Measurements from ENCODE around the gene BLOC1S3. TPM values are rescaled to one million over a fixed set of nuclear protein-coding genes. Genes with fewer than 3 reads are reported as not detected.
A peak's percentile ranks its signal among the peaks of the same experiment; 100 is the strongest.

Gene BLOC1S3
- total RNA-seq, 1 donor from 2014 or later: 17.8 TPM

DNA sequence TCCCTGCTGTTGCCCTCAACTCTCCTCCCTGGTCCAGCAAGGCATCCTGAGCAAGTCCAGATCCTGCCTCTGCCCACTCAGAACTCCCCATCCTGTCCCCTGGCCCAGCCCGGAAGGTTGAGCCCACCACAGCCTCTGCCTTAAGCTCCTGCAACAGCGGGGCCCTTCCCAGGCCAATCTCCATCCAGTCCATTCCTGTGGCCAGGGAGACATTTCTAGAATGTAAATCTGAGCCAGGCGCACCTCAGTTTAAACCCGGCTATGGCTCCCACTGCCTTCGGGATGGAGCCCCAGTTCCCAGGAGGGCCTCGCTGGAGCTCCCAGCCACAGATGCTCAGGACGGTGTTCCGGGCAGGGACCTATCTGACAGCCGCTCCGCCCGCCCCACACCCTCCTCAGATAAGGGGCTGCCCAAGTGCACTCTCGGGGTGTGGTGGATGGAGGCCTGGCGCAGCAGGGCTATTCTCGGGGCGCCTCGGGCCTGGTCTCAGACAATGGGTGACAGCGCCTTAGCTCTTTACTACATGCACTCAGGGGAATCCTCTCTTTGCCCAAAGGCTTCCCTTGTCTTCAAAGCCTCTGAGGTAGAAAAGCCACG is 5.9 kb upstream of the BLOC1S3 start:
- TF ChIP-seq, protein P1, sequence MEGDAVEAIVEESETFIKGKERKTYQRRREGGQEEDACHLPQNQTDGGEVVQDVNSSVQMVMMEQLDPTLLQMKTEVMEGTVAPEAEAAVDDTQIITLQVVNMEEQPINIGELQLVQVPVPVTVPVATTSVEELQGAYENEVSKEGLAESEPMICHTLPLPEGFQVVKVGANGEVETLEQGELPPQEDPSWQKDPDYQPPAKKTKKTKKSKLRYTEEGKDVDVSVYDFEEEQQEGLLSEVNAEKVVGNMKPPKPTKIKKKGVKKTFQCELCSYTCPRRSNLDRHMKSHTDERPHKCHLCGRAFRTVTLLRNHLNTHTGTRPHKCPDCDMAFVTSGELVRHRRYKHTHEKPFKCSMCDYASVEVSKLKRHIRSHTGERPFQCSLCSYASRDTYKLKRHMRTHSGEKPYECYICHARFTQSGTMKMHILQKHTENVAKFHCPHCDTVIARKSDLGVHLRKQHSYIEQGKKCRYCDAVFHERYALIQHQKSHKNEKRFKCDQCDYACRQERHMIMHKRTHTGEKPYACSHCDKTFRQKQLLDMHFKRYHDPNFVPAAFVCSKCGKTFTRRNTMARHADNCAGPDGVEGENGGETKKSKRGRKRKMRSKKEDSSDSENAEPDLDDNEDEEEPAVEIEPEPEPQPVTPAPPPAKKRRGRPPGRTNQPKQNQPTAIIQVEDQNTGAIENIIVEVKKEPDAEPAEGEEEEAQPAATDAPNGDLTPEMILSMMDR (IDR thresholded peaks at IDR 0.05): no peak
- no peak for ATAC-seq
- H3K4me1 ChIP-seq: peaks cover 25% of the 10 kb centered on the region
- no peak overlapping the region for H3K4me3 ChIP-seq
- no peaks in the 10 kb centered on the region for H3K9me3 ChIP-seq
- no peaks in the 10 kb centered on the region for H3K36me3 ChIP-seq
- intact Hi-C loops (cut with DNase I): no loop called here
- peak overlapping the region; percentile 30 for H3K27ac ChIP-seq
- no peaks in the 10 kb centered on the region for H3K27me3 ChIP-seq
- no peak for DNase-seq

DNA sequence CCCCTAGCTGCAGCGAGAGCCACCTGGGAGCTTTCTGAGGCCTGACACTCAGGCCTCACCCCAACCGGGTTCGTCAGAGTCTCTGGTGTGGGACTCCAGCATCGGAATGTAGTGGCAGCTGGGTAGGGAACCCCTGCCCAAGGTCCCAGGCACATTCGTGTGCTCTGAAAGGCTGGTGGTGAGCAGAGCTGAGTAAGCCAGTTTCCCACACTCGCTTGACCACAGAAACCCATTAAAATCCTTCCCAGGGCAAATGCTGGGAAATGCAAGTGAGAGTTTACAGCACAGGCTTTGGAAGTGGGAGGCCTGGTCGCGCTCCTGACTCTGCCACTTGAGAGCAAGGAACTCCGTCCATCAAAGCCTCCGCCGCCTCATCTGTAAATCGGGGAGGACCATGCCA is 4.8 kb upstream of the BLOC1S3 start:
- no peaks in the 10 kb centered on the region for H3K27me3 ChIP-seq
- TF ChIP-seq, protein P1 (IDR thresholded peaks at IDR 0.05): no peak
- intact Hi-C loops (cut with DNase I): no loop called here
- DNase-seq (no peak), ATAC-seq (no peak)
- H3K9me3 ChIP-seq: no peaks in the 10 kb centered on the region
- peaks cover 25% of the 10 kb centered on the region for H3K4me1 ChIP-seq
- H3K27ac ChIP-seq: no peak overlapping the region
- no peak overlapping the region for H3K4me3 ChIP-seq
- H3K36me3 ChIP-seq: no peaks in the 10 kb centered on the region

DNA sequence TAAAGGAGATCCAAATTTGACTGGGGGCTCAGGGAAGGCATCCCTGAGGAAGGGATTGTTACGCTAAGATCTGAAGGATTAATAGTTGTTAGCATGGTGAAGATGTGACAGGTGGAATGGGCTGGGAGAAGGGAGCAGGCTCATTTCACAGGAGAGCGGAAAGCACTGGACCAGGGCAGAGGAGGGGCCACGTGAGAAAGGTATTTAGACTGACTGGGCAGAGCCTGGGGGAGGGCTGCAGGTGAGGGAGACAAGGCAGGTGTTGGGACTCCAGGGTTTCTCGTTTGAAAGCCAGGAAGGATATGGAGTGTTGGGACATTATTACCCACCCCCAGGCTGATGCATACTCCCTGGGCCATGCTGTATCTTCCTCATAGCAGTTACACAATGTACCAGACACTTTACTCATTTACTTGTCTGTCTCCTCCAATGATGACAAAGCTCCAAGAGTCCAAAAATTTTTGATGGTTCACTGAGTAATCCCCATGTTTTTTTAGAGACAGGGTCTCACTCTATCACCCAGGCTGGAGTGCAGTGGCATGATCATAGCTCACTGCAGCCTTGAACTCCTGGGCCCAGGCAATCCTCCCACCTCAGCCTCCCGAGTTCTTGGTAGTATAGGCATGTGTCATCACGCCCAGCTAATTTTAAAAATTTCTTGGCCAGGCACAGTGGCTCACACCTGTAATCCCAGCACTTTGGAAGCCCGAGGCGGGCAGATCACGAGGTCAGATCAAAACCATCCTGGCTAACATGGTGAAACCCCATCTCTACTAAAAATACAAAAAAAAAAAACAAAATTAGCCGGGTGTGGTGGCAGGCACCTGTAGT is 2.9 kb upstream of the BLOC1S3 start:
- no peak for DNase-seq

DNA sequence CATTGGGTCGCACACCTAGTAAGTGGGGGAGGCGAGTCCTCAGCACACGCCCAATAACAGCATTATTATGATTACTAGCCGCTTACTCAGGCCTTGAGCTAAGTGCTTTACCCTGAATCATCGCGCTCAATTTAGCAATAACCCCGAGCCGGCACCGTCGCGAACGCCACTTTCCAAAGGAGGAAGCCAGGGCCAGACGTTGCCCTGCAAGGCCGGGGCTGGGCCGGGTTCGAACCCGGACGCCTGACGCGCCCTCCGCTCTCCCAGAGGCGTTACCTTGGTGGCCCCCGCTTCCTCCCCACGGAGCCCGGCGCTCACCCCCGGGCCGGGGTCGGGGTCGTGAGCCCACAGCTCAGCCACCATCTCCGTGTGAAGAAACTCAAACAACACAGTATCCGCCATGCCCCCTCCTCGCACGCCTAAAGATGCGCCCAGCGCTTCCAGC is 745 bp upstream of the BLOC1S3 start, which contains the start of gene TRAPPC6A:
Gene TRAPPC6A, minus strand, starts transcription at position 421 of the 445 bp plus-strand sequence. Its CDS starts 19 bp downstream, at position 402.
- TF ChIP-seq, protein P1 (IDR thresholded peaks at IDR 0.05): no peak
- DNase-seq: no peak
- no peaks in the 10 kb centered on the region for H3K27me3 ChIP-seq
- ATAC-seq: peak; percentile 8
- peaks cover 12% of the 10 kb centered on the region for H3K36me3 ChIP-seq
- peaks cover 23% of the 10 kb centered on the region for H3K4me1 ChIP-seq
- peak within 1 kb of the TSS; percentile 88 for H3K27ac ChIP-seq
- H3K4me3 ChIP-seq: peak within 1 kb of the TSS; percentile 92
- no peaks in the 10 kb centered on the region for H3K9me3 ChIP-seq
- intact Hi-C loops (cut with DNase I): no loop called here

More for the DNA sequence above, 2.9 kb upstream of the BLOC1S3 start:
- H3K36me3 ChIP-seq: no peaks in the 10 kb centered on the region
- H3K4me3 ChIP-seq: no peak overlapping the region
- ATAC-seq: no peak
- intact Hi-C loops (cut with DNase I): no loop called here
- H3K9me3 ChIP-seq: no peaks in the 10 kb centered on the region
- H3K4me1 ChIP-seq: peaks cover 30% of the 10 kb centered on the region
- H3K27me3 ChIP-seq: no peaks in the 10 kb centered on the region
- H3K27ac ChIP-seq: no peak overlapping the region
- TF ChIP-seq, protein P1 (IDR thresholded peaks at IDR 0.05): no peak

DNA sequence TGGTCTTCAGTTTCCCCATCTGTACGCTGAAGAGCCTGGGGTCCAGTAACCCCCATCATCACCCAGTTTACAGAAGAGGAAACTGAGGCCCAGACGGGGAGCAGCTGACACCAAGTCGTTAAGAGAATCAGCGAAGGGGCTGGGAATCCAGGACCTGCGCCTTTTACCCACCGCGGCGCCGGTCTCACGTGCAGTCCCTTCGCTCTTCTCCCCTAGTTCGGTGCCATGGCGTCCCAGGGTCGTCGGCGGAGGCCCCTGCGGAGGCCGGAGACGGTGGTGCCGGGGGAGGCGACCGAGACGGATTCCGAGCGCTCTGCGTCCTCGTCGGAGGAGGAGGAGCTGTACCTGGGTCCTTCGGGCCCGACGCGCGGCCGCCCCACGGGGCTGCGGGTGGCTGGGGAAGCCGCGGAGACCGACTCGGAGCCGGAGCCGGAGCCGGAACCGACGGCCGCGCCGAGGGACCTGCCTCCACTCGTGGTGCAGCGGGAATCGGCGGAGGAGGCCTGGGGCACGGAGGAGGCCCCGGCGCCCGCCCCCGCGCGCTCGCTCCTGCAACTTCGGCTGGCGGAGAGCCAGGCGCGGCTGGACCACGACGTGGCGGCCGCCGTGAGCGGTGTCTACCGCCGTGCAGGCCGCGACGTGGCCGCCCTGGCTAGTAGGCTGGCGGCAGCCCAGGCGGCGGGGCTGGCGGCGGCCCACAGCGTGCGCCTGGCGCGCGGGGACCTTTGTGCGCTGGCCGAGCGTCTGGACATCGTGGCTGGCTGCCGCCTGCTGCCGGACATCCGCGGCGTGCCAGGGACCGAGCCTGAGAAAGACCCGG is 698 bp downstream of the BLOC1S3 start:
- Histone ChIP-seq H3K4me3 (peak overlapping the region; percentile 92), H3K27ac (peak overlapping the region; percentile 88), H3K4me1 (peaks cover 23% of the 10 kb centered on the region), H3K36me3 (peaks cover 12% of the 10 kb centered on the region), H3K27me3 (no peaks in the 10 kb centered on the region), H3K9me3 (no peaks in the 10 kb centered on the region)
- intact Hi-C loops (cut with DNase I): no loop called here
- peak; percentile 81 for DNase-seq
- TF ChIP-seq, protein P1 (IDR thresholded peaks at IDR 0.05): no peak
- no peak for ATAC-seq

All from upper lobe of right lung (tissue), 1 donor.